NCI-H2196 (cell line): ENCODE data around the gene ARMC5.
"Not testable (repeated sequence)": the region's sequence is repeated elsewhere in the genome, so short reads cannot be mapped to it uniquely, and the experiment has no call there.

ENCODE experiments used
- DNase-seq: peaks from one replicate; lab custom pipeline; 2025; ENCODE audit not compliant: unreplicated experiment; lab: John Stamatoyannopoulos, UW

The ARMC5 gene

DNA sequence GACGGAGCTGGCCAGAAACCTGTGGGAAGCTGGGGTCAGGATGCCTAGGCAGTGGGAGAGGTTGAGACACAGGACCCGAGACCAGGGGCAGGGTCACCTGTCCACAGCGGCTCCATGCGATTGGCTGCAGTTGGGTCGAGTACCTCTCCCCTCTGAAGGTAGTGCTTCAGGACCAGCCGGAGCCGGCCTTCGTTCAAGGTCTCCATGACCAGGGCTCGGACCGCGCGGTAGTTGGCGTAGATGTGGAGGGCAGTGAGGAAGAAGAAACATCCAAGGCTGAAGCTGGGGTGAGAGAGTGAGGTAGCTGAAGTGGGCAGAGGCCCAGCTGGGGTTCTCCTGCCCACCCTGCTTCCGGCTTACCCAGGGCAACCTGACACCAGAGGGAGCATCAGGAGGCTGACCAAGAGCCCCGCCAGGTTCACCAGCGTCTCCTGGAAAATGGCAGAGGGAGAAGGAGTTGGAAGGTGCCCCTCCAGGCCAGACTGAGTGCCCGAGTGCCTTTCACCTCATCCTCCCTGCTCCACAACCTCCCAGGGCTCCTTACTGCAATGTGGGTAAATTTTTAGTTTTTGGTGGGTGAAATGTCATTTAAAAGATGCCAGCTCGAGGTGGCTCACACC, 34.3 kb downstream of the ARMC5 start:
- DNase-seq, result no peak

DNA sequence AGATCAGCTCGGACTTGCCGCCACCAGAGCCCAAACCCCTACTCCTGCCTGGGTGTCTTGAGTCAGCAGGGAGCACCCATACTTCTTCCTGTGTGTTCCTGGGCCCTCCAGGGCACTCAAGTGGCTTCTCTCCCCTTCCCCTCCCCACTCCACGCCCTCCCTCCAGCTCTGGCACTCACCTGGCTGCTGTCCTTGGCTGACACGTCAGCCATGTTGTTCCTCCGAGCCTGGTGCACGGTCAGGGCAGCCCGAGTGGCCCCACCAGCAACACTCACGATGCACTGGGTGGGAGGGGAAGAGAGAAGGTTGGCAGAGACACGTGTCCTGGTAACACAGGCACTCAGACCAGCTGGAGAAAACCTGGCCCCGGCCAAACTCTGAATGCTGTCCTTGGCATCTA, 37.4 kb downstream of the ARMC5 start:
- no peak for DNase-seq

DNA sequence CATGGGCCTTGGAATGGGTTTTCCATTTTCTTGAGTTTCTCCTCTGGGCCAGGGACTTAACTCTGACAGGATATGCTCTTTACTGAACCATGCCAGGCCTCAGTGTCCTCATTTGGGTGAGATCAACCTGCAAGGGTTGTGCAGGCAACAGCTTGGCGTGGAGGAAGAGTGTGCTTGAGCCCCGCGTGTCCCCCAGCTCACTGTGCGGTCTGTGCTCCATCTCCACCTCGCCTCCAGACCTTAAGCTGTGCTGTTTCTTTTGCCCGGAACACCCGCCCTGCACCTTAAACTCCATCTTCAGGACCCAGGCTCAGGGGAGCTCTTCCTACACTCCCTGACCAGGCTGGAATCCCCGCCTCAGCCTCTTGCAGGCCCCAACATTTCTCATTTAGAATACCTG, 39.2 kb downstream of the ARMC5 start:
- DNase-seq, result no peak

DNA sequence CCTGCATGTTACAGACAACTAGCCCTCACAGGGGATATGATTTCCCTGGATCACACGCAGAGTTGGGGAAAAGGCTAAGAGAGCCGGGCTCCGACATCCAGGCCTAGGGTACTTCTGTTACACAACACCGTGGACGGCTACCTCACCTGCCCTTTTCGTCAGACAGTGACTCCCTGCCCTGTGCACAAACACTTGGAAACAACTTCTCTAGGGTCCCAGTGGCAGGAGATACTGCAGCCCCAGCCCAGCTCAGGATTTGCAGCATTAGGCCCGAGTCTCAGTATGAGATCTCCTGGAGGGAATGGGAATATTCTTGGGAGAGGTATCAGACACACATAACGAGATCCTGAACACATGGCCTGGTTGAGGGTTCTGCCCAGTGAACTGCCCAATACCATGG, 40.6 kb downstream of the ARMC5 start:
- DNase-seq, result no peak

DNA sequence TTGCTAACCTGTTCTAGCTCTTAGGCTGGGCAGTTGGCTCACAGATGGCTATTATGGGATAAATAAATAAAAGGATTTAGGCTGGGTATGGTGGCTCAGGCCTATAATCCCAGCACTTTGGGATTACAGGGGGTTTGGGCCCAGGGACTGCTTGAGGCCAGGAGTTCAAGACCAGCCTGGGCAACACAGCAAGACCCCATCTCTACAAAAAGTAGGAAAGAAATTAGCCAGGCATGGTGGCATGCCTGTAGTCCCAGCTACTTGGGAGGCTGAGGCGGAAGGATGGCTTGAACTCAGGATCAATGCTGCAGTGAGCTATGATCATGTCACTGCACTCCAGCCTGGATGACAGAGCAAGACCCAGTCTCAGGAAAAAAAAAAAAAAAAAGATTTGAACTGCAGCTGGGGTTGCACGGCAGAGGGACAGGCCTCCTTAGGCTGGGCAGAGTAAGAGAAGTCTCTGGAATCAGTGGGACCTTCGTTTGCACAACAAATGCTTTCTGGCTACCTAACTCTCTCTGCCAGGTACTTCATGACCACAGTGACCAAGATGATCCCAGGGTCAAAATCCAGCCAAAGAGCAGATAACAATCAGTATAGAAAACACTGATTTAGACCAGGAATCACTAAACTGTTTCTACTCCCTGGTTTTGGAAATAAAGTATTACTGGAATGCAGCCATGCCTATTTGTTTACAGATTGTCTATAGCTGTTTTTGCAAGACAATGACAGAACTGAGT, 42.1 kb downstream of the ARMC5 start:
- DNase-seq, result no peak

DNA sequence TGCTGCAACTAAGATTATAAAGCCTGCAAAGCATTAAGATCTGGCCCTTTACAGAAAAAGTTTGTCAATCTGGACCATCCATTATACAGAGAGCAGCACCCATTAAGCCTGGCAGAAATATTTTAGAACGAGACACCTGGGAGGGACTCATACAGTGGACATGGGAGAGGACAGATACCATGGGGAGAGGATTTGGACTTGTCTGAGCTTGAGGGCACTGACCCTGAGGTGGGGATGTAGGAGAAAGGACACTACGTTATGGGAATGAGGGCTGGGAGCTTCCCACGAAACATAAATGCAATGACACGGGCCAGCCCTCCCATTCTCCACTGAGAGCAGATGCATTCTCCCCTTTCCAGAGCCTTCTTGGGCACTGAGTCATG, 42.7 kb downstream of the ARMC5 start:
- DNase-seq, result no peak

DNA sequence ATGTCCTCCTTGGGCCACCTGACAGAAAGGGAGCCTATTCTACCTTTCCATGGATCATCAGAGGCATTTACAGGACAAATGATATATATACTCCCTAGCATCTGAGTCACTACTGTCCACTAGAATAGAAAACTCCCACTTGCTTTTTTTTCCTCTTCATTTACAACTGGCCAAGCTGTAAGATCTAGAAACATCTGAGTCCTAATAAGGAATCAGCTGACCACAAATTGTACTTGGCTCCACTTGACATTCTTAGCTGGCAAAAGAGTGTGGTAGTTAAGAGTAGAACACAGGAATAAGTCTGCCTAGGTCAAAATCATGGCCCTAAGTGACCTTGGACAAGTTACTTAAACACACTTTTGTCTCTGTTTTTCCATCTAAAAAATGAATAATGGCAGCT, 43.7 kb downstream of the ARMC5 start:
- DNase-seq, result no peak

DNA sequence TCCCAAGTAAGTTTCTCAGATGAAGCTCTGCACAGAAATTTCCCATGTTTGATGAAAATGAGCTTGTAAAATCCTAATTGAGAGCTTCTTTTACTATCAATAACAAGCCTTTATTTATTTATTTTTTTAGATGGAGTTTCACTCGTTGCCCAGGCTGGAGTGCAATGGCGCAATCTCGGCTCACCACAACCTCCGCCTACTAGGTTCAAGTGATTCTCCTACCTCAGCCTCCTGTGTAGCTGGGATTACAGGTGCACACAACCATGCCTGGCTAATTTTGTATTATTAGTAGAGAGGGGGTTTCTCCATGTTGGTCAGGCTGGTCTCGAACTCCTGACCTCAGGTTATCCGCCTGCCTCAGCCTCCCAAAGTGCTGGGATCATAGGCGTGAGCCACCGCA, 44.3 kb downstream of the ARMC5 start:
- DNase-seq, result not testable (repeated sequence)

DNA sequence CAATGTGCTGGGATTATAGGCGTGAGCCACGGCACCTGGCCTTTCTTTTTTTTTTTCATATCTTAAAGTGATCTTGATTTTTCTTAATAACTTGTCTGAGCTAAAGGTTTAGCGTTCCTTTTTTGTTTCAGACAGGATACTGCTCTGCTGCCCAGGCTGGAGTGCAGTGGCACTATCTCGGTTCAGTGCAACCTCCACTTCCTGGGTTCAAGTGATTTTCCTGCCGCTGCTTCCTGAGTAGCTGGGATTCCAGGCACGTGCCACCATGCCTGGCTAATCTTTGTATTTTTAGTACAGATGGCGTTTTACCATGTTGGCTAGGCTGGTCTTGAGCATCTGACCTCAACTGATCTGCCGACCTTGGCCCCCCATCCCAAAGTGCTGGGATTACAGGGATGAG, 44.9 kb downstream of the ARMC5 start:
- no peak for DNase-seq

DNA sequence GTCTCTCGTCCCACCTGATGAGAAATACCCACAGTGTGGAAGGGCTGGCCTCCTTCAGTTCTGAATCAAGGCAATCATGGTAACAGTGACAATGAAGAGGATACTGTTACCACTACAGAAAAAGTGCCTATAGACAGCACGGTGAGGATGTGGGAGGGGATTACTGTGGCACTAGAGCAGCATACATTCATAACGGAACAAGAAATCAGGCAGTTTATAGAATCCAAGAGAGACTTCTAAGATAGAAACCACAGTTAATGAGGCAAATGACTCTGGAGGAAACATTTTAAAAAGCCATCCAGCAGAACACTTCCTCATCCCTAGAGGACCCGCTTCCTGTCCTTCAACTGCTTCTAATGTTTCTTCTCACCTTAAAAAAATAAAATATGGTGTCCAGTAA, 46.2 kb downstream of the ARMC5 start:
- no peak for DNase-seq

DNA sequence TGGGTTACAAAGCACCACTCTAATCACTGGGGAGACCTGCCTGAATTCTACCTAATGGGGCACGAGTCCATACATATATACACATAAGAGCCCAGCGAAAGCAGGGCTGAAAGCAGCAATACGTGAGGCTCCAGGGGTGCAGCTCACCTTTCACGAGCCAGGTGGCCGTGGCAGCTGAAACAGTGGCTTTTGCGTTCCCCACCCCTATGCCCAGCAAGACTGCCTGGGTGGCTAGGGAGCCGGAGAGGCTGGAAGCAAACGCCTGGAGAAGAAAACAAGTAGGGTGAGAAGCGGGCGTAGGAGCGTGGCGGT, 48.3 kb downstream of the ARMC5 start:
- DNase-seq, result no peak

DNA sequence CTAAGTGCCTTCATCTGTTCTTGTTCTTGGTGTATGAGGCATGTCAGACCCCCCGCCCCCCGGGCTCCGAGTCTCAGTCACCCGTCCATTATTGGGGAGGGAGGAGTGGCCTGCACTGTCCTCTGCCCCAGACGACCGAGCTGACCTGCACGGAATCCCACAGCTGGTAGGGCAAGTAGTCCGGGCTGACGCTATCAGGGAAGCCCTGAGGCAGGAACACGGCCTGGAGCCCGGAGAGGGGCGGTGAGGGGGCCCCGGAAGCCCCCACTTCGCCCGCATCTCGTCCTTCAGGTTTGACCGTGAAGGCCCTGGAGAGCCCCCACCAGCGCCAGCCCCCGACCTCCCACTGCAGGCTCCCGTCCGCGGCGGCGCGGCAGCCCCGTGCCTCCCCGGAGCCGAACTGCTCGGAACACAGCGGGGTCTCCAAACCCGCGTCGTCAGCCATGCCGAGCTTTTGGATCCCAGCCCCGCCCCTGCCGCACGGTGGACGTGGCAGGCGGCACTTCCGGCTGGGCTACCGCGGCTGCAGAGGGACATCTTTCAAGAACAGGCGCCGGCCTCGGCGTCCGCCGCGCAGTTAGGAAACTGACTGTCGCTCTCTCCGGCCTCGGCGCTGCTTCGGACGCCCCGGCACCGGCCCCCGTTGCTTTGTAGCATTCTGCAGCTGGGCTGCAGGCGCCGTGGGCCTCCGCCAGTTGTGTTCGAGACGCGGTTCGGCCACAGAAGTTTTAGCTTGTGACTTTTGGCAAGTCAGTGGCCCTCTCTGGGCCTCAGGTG, 48.8 kb downstream of the ARMC5 start, which contains the start of gene RUSF1:
RUSF1 (minus strand) TSS at position 463 of the 777 bp plus-strand sequence; CDS start at position 445, 18 bp downstream.
- DNase-seq, result peak; percentile 88

DNA sequence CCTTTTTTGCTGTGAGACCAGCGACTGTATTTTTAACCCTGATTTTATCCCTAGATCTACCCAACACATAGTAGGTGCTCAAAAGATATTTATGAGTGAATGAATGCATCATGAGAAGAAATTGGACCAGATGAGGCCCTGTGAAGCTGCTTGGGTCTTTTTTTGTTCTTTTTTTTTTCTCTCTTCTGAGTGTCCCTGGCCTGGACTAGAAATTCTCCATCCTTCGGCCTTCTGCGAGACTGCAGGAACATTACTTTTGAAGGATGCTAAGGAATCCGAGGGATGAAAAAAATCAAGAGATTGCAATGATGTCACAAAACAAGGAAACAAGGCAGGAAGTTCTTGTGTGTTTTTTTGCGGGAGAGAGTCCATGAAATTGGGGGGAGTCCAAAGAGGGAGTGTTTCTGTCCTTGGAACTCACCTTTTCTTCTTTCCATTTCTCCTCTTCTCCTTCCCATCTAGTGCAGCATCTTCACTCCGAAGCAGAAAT, 49.5 kb downstream of the ARMC5 start:
- no peak for DNase-seq

DNA sequence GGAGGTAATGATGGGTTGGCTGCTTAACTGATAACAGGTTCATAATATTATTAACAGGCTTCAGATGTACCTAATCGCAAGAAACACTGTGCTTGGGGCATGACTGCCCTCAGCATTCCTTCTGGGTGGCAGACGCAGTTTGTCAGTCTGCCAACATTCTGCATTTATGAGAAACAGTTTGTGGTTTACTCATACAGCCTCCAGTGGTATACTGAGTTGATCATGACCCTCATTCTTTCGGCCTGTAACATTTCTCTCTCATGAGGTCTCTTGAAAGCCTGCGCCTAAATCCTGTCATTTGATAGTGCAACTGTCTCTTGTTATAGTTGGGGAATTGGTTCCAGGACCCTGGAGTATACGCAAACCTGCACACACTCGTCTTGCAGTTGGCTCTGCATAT, 53.8 kb downstream of the ARMC5 start:
- no peak for DNase-seq

DNA sequence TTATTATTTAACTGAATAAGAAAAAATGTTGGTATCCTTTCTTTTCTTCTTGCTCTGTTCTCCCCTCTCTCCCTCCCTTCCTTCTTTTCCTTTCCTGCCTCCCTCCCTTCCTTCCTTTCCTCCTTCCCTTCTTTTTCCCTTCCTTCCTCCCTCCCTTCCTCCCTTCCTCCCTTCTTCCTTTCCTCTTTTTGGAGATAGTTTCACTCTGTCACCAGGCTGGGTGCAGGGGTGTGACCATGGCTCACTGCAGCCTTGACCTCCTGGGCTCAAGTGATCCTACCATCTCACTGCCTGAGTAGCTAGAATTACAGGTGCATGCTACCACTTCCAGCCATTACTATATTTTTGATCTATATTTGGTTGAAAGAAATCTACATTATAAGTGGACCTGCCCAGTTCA, 54.6 kb downstream of the ARMC5 start:
- no peak for DNase-seq
